NCI-H2227 (cell line): Measurements from ENCODE around the gene GRB10.
"Not testable (repeated sequence)": the region's sequence is repeated elsewhere in the genome, so short reads cannot be mapped to it uniquely, and the experiment has no call there.

Source experiments
- DNase-seq: peaks from one replicate; lab custom pipeline; 2025; ENCODE audit not compliant: unreplicated experiment; lab: John Stamatoyannopoulos, UW

The GRB10 gene

GRCh38 chr7:50779427-50779826 is 3.3 kb downstream of the GRB10 start:
- no peak for DNase-seq

GRCh38 chr7:50778189-50778588 is 4.5 kb downstream of the GRB10 start:
- no peak for DNase-seq

GRCh38 chr7:50775836-50776235 is 6.9 kb downstream of the GRB10 start:
- DNase-seq, result no peak

GRCh38 chr7:50775231-50775630 is 7.5 kb downstream of the GRB10 start:
- no peak for DNase-seq

DNA sequence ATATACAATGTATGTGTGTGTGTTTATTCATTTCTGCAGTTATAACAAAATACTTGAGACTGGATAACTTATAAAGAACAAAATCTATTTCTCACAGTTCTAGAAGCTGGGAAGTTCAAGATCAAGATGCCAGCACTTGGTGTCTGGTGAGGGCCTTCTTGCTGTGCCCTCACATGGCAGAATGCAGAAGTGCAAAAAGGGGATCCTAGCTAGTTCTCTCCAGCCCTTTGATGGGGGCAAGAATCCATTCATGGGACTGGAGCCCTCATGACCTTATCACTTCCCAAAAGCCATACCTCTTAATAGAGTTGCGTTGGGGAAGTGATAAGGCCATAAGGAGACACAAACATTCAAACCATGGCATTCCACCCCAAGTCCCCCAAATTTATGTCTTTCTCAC is 8.4 kb downstream of the GRB10 start:
- no peak for DNase-seq

GRCh38 chr7:50773071-50773470 is 9.6 kb downstream of the GRB10 start:
- DNase-seq, result not testable (repeated sequence)

- no peak for DNase-seq
Observed at GRCh38 chr7:50771120-50772002, 11.3 kb downstream of the GRB10 start.

DNA sequence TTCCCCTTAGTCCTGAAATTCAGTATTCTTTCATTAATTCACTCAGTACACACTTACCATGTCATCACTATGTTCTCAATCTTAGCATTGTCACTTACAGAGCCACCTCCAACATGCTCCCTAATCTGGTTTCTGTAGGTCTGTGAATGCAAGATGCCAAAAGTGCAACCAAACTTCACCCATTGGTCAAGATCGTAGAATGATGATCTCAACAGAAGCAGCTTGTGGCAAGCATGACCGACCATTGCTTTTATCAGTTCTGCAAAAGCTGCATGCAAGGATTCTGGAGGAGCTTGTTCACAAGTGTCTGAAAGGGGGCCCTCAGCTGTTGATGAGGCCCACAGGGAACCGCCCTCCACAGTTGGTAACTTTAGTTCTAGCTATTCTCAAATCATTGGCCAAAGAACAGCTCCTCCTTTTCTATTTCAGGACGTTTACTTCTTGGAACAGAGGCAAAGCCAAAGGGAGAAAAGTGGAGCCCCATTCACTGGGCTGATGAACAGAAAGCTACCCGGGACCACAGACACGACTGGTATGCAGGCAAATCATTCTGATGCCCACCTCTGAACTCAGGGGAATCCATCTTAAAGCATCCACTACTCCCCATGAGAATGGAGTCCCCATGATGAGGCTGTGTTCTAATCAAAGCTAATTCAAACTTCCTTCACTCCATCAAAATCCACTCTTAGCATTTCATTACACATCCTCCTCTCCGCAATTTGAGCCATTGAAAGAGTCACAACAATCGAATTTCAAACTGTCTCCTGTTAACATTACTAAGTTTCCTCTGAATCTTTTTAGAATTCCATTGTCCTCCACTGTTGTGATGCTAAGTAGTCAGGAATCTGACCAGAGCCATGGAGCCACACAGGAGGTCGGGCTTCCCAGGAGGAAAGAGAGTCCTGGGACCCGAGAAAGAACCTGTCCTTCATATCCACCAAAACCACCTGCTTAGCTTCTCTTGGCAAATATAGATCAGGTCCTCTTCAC is 13.9 kb downstream of the GRB10 start:
- no peak for DNase-seq

- no peak for DNase-seq
Observed at GRCh38 chr7:50766849-50767207, 15.9 kb downstream of the GRB10 start.

DNA sequence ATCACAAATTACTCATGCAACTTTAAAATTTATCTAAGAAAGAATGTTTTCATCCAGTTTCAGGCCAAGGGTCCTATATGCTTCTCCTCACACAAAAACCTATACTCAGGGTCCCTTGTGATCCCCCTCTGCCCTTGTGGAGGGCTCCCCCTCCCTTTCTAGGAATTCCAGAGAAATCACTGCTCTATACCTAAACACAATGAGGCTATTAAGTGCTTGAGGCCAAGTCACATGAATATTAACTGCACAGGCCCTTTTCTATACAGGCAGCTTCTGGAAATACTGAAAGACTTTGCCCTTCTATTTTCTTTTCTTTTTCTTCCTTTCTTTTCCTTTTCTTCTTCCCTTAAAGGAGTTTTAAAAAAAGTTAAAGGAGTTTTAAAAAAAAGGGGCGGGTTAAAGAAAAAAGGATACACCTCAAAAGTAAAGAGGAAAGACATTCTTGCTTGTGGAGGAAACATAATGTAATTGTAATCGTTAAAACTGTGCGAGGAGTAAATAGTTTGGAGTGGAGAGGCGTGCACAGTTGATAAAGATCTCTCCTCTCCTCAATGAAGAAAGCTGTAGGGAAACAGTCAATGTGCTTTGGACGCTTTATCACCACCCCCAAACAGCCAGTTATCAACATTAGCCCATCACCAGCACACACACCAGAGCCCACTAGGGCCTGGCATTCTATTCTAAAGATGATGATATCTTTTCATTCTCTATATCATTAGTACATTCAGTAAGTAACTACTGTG is 16.4 kb downstream of the GRB10 start:
- no peak for DNase-seq

DNA sequence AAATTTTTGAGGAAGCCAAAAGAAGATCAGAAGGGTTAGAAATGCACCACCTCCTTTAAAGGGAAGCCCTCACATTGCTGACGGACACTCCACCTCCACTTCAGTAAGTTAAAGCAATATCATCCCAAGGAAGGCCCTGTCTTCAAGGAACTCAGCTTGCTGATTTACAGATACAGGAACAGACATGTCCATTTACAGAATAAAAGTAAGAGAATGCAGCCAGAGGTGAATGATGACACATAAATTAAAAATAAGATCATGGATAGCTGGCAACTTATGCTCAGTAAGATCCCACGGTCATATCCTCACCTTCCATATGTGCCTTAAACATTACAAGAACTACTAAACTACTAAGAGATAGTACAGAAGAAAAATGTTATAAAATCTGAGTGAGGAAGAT is 20.4 kb downstream of the GRB10 start:
- no peak for DNase-seq

GRCh38 chr7:50761713-50762112 is 21.0 kb downstream of the GRB10 start:
- DNase-seq, result no peak

DNA sequence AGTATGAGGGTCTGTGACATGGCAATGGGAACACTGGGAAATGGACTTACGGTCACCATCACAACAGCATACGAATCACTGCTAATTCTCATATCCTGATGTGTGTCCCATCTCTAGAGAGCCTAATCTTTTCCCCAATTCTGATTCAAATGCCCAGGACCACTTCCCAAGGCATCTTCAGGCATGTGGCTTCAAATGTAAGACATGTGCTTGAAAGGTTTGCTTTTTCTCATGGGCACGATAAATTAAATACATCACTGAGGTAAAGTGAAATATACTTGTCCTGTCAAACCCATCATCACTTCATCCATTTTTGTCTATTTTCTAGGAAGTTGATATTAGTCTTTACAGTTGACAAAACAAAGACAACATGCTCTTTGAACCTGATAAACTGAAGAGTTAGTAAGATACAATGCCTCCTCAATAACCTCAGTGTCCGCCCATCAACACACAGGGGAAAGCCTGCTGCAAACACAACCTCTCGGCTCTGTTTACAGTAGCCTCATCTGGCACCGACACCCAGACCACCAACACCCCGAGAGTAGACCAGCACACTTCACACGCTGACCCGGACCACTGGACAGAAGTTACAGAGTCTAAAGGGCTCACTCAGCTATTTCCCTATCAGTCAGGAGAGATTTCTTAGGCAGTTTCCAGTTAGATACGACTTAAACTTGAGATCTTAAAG is 24.8 kb downstream of the GRB10 start:
- no peak for DNase-seq

- DNase-seq, result no peak
Observed at GRCh38 chr7:50756180-50756579, 26.5 kb downstream of the GRB10 start.

DNA sequence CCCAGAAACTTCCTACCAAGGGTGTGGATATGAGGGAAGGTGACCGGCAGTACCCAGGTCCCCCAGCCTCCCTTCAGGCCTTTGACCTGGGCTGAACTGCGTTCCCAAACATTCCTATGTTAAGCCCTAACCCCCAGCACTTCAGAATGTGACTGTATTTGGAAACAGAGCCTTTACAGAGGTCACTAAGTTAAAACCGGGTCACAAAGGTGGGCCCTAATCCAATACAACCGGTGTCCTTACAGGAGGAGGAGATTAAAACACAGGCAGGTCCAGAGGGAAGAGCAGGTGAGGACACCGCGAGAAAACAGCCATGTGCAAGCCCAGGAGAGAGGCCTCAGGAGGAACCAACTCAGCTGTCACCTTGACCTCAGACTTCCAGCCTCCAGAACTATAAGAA is 28.0 kb downstream of the GRB10 start:
- no peak for DNase-seq

DNA sequence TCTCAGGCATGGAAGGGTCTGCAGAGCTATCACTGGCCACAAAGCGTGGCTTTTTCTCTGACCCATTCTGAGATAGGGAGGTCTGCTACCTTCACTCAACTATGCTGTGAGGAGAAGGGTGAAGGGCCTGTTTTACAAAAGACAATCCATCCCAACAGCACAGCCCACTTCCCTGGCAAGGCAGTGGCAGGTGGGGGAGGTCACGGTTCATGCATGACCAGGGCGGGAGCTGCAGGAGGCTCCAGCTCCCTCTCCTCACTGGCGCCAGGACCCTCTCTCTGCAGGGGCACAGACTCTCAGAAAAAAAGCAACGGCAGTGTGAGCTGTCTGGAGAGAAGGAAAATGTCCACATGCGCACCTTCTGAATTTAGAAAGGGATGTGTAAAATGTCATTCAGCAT is 28.5 kb downstream of the GRB10 start:
- DNase-seq, result no peak

DNA sequence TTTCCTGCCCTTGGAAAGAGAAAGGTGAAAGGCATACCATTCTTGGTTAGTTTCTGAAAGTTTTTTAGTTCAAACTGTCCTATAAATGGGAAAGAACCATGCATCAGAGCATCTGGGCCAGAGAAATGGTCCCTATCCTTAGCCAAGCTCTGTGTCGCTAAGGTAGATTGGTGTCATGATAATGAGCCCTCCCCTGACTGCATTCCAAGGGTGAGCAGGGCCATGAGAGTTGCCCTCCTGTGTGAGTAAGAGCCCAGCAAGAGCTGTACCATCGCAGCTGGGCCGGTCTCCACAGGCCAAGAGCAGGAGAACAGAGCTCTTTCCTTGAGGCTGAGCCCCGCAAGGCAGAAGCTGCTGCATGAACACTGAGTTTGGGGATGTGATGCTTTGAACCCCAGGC is 30.3 kb downstream of the GRB10 start:
- DNase-seq, result no peak

DNA sequence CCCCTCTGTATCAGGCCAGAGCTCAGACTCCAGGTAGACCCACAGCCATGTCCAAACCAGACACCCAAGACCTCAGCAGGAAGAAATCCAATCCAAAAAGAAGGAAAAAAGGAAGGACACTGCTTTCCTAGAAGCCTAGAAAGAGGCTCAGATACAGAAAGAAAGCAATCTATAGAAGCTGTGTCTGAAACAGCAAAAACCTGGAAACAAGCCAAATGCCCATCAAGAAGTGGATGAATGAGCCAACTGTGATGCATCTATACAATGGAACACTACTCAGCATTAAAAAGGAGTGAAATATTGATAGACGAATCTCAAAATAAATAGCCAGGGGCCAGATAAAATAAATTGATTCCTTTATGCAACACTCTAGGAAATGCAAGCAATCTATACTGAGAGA is 31.6 kb downstream of the GRB10 start:
- no peak for DNase-seq

DNA sequence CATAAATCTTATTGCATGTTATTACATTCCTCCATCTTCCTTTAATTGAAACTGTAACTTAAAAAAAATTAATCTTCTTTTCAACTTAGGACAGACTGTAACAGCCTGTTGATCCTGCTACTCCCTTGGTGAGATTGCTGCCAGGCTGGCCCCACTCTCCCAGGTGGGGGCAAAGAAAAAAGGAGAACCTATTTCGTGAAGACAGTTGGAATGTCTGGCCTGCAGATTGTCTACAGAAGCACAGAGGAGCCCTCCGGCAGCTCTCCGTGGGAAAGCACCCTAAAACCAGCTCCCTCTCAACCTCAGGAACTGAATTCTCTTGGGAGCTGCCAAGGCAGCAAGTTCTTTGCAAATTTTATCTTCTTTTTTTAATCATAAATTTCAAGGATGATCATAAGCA is 32.8 kb downstream of the GRB10 start:
- DNase-seq, result no peak

DNA sequence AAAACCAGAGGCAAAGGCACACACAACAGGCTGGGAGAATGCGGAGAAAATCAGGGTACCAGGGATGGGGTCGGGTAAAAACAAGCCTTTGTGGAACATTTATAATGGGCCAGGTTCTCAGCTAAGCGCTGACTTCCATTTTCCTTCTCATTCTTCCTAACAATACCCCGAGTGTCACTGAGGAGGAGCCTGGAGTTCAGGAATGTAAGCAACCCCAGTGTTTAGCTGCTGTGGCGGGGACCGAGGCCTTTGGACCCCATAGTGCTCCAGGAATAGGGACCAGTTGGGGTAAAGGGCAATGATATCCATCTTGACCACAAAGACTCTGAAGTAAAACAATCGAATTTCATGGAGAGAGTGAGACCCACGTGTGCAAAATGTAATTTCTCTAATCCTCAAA is 34.2 kb downstream of the GRB10 start:
- no peak for DNase-seq

DNA sequence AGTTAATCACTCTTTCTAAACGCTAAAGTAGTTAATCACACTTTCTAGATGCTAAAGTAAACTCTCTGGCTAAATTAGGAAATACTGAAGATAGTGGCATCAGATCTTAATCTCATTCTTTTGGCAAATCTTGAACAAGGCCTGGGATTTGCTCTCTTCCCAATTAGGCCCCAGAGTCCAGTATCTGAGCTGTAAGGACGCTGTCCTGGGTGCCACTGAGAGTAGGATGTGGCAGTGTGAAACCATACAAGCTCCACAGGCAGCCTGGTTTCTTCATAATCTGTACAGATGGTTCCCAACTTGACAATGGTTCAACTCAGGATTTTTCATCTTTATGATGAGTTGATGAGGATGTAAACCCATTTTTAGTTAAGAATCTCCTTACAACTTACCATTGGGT is 36.9 kb downstream of the GRB10 start:
- no peak for DNase-seq
